ENCODE measurements around the gene ST8SIA1.

- TF ChIP-seq HDGF (IDR thresholded peaks at IDR 0.05; ENCODE audit: borderline replicate concordance): no peak
- no peak for TF ChIP-seq CTBP1 (IDR thresholded peaks at IDR 0.05; ENCODE audit: borderline replicate concordance)
- no peak for TF ChIP-seq FOXA1 (IDR thresholded peaks at IDR 0.05)
These were observed 85.9 kb downstream of the ST8SIA1 start for GRCh38 chr12:22248571-22249115.
